T1000 (cell line): ENCODE measurements around the gene FHIT.

ENCODE experiments used
- DNase-seq: peaks from one replicate; lab custom pipeline; 2025; ENCODE audit warnings: mixed read lengths; lab: John Stamatoyannopoulos, UW

The FHIT gene

GRCh38 chr3:60216462-60217075 lies 1034.7 kb downstream of the FHIT start:
- no peak for DNase-seq

- no peak for DNase-seq
Observed at GRCh38 chr3:60215946-60216345, 1035.3 kb downstream of the FHIT start.

GRCh38 chr3:60207905-60208304 lies 1043.3 kb downstream of the FHIT start:
- DNase-seq: no peak

GRCh38 chr3:60206206-60206605 lies 1045.0 kb downstream of the FHIT start:
- no peak for DNase-seq

- DNase-seq: no peak
Observed at GRCh38 chr3:60202052-60202726, 1049.1 kb downstream of the FHIT start.

- DNase-seq: no peak
Observed at GRCh38 chr3:60199306-60199705, 1051.9 kb downstream of the FHIT start.

GRCh38 chr3:60198179-60198720 lies 1053.0 kb downstream of the FHIT start:
- no peak for DNase-seq

GRCh38 chr3:60192297-60193114 lies 1058.7 kb downstream of the FHIT start:
- DNase-seq: no peak

- DNase-seq: no peak
Observed at GRCh38 chr3:60190073-60190472, 1061.2 kb downstream of the FHIT start.

- no peak for DNase-seq
Observed at GRCh38 chr3:60189304-60189703, 1061.9 kb downstream of the FHIT start.

GRCh38 chr3:60188803-60189202 lies 1062.4 kb downstream of the FHIT start:
- DNase-seq: no peak

- DNase-seq: no peak
Observed at GRCh38 chr3:60187343-60187742, 1063.9 kb downstream of the FHIT start.

GRCh38 chr3:60186359-60186758 lies 1064.9 kb downstream of the FHIT start:
- no peak for DNase-seq

GRCh38 chr3:60185161-60185560 lies 1066.1 kb downstream of the FHIT start:
- DNase-seq: no peak

- DNase-seq: no peak
Observed at GRCh38 chr3:60182697-60183096, 1068.6 kb downstream of the FHIT start.

GRCh38 chr3:60178931-60179653 lies 1072.2 kb downstream of the FHIT start:
- DNase-seq: no peak

- no peak for DNase-seq
Observed at GRCh38 chr3:60177726-60178125, 1073.5 kb downstream of the FHIT start.

- DNase-seq: no peak
Observed at GRCh38 chr3:60176614-60177013, 1074.6 kb downstream of the FHIT start.

GRCh38 chr3:60175680-60176079 lies 1075.6 kb downstream of the FHIT start:
- DNase-seq: no peak

GRCh38 chr3:60169755-60170154 lies 1081.5 kb downstream of the FHIT start:
- no peak for DNase-seq

GRCh38 chr3:60167186-60167585 lies 1084.1 kb downstream of the FHIT start:
- no peak for DNase-seq
